Parathyroid adenoma (tissue), 2 donors: ENCODE data around the gene OTUD1.
A peak's percentile ranks its signal among the peaks of the same experiment; 100 is the strongest.

Experiments
- H2AFZ ChIP-seq: fragments of 300-600 bp; sonication (generic); one replicate; pipeline ENCODE4 v1.7.0; 2017; ENCODE audit warnings: antibody characterized with exemption, mild to moderate bottlenecking
- H3K27ac ChIP-seq: fragments of 300-600 bp; sonication (generic); one replicate; pipeline ENCODE4 v1.7.0; 2017
- H3K27me3 ChIP-seq: fragments of 300-600 bp; sonication (generic); one replicate; pipeline ENCODE4 v1.7.0; 2017; ENCODE audit warnings: low read length; ENCODE audit not compliant: control insufficient read depth, insufficient read depth
- H3K36me3 ChIP-seq: fragments of 300-600 bp; sonication (generic); one replicate; pipeline ENCODE4 v1.7.0; 2017; ENCODE audit warnings: low read length; ENCODE audit not compliant: control insufficient read depth, insufficient read depth
- H3K4me1 ChIP-seq: fragments of 300-600 bp; sonication (generic); one replicate; pipeline ENCODE4 v1.7.0; 2017; ENCODE audit warnings: control low read depth
- H3K4me2 ChIP-seq: fragments of 300-600 bp; sonication (generic); one replicate; pipeline ENCODE4 v1.7.0; 2017; ENCODE audit warnings: low read length
- H3K4me3 ChIP-seq: fragments of 300-600 bp; sonication (generic); one replicate; pipeline ENCODE4 v1.7.0; 2017; ENCODE audit warnings: low read depth, low read length
- H3K79me2 ChIP-seq: fragments of 300-600 bp; sonication (generic); one replicate; pipeline ENCODE4 v1.7.0; 2017; ENCODE audit warnings: control low read depth
- H3K9ac ChIP-seq: fragments of 300-600 bp; sonication (generic); one replicate; pipeline ENCODE4 v1.7.0; 2017; ENCODE audit warnings: mild to moderate bottlenecking
- H3K9me3 ChIP-seq: fragments of 300-600 bp; sonication (generic); one replicate; pipeline ENCODE4 v1.7.0; 2017; ENCODE audit warnings: low read length; ENCODE audit not compliant: control insufficient read depth
- TF ChIP-seq, protein P1 (sequence below): fragments of 300-600 bp; sonication (generic); IDR thresholded peaks from one replicate; pipeline ENCODE4 v1.7.0; 2017; ENCODE audit warnings: antibody characterized with exemption, mild to moderate bottlenecking
- donor health status: primary hyperparathyroidism.

OTUD1 gene

DNA sequence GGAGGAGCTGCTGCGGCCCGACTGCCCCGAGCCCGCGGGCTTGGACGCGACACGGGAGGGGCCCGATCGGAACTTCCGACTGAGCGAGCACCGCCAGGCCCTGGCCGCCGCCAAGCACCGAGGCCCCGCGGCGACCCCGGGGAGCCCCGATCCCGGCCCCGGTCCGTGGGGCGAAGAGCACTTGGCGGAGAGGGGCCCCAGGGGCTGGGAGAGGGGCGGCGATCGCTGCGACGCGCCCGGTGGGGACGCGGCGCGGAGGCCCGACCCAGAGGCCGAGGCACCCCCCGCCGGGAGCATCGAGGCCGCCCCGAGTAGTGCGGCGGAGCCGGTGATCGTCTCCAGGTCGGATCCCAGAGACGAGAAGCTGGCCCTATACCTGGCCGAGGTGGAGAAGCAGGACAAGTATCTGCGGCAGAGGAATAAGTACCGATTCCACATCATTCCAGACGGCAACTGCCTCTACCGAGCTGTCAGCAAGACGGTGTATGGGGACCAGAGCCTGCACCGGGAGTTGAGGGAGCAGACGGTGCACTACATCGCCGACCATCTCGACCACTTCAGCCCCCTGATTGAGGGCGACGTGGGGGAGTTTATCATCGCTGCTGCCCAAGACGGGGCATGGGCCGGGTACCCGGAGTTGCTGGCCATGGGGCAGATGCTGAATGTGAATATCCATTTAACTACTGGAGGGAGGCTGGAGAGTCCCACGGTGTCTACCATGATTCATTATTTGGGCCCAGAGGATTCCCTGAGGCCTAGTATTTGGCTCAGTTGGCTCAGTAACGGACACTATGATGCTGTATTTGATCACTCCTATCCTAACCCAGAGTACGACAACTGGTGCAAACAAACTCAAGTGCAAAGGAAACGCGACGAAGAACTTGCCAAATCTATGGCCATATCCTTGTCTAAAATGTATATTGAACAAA, 1.4 kb downstream of the OTUD1 start:
- Histone ChIP-seq H3K27me3 (no peaks in the 10 kb centered on the region), H3K36me3 (no peaks in the 10 kb centered on the region), H3K4me1 (peaks cover 15% of the 10 kb centered on the region), H3K4me2 (peak overlapping the region; percentile 70), H2AFZ (peak overlapping the region; percentile 65), H3K9me3 (no peaks in the 10 kb centered on the region), H3K9ac (peak overlapping the region; percentile 84), H3K79me2 (peaks cover 31% of the 10 kb centered on the region), H3K27ac (peak overlapping the region; percentile 75), H3K4me3 (peak overlapping the region; percentile 68)
- TF ChIP-seq, protein P1, sequence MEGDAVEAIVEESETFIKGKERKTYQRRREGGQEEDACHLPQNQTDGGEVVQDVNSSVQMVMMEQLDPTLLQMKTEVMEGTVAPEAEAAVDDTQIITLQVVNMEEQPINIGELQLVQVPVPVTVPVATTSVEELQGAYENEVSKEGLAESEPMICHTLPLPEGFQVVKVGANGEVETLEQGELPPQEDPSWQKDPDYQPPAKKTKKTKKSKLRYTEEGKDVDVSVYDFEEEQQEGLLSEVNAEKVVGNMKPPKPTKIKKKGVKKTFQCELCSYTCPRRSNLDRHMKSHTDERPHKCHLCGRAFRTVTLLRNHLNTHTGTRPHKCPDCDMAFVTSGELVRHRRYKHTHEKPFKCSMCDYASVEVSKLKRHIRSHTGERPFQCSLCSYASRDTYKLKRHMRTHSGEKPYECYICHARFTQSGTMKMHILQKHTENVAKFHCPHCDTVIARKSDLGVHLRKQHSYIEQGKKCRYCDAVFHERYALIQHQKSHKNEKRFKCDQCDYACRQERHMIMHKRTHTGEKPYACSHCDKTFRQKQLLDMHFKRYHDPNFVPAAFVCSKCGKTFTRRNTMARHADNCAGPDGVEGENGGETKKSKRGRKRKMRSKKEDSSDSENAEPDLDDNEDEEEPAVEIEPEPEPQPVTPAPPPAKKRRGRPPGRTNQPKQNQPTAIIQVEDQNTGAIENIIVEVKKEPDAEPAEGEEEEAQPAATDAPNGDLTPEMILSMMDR = no peak

DNA sequence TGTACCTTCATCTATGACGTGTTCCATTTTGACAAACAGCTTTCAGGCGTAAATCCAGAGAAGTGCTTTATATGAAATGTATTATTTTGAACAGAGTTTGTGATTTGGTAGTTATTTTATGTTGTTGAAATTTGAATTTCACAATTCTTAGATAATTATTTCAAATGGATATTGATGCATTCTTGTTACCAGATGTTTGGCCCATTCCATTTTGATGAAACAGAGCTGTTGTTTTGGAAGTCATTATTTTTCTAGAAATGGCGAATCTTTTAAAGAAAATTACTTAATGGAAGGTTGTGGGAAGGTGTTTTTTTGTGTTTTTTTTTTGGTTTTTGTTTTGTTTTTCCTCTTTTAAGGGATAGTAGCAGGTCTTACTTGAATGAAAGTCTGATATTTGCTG, 2.4 kb downstream of the OTUD1 start:
- Histone ChIP-seq H3K36me3 (no peaks in the 10 kb centered on the region), H3K4me1 (peaks cover 21% of the 10 kb centered on the region), H3K4me3 (peak overlapping the region; percentile 68), H3K79me2 (peaks cover 31% of the 10 kb centered on the region), H3K4me2 (peak overlapping the region; percentile 70), H3K9me3 (no peaks in the 10 kb centered on the region), H2AFZ (no peak overlapping the region), H3K27ac (peak overlapping the region; percentile 75), H3K27me3 (no peaks in the 10 kb centered on the region), H3K9ac (no peak overlapping the region)
- TF ChIP-seq, protein P1 = no peak

DNA sequence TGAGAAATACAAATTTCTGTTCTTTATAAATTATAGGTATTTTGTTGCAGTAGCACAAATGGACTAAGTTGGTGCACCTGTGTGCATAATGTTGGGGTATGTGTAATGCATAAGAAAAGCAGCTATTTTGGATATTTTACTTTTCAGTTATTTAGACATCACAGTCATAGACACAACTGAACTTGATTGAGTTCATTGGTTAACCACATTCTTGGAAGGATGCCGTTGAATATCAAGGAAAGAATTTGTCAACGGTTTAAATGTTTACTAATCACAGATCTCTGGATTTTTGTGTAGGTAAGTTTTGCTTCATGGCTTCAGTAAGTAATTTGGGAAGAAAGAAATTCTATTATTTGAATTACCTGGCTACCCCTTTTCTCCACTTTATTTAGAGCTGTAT, 4.1 kb downstream of the OTUD1 start:
- Histone ChIP-seq H3K9me3 (no peaks in the 10 kb centered on the region), H3K36me3 (no peaks in the 10 kb centered on the region), H2AFZ (no peak overlapping the region), H3K4me1 (peaks cover 21% of the 10 kb centered on the region), H3K4me2 (peak overlapping the region; percentile 70), H3K27me3 (no peaks in the 10 kb centered on the region), H3K4me3 (peak overlapping the region; percentile 68), H3K27ac (no peak overlapping the region), H3K79me2 (peaks cover 35% of the 10 kb centered on the region), H3K9ac (no peak overlapping the region)
- TF ChIP-seq, protein P1 = no peak

DNA sequence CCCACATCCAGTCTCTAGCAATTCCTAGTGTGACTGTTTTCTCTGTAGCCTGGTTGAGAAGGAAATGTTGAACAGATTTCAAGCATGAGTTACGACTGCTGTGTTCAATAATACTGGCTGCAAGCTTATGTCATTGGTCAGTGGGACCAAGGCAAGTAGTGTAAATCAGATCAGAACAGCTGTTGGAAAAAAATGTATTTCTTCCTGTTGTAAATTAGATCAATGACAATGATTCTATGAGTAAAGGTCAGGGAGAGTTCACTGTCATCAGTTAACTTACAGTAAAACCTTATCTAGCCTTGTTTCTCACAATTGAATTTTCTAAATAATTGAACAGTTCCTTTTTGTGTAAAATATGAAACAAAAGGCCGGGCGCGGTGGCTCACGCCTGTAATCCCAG, 6.7 kb downstream of the OTUD1 start:
- Histone ChIP-seq H3K27ac (peak overlapping the region; percentile 72), H3K4me1 (peaks cover 19% of the 10 kb centered on the region)

More for the DNA sequence above, 6.7 kb downstream of the OTUD1 start:
- TF ChIP-seq, protein P1 = no peak
- H3K79me2 ChIP-seq = peaks cover 40% of the 10 kb centered on the region
- peak overlapping the region; percentile 25 for H3K4me3 ChIP-seq
- no peaks in the 10 kb centered on the region for H3K9me3 ChIP-seq
- no peak overlapping the region for H3K9ac ChIP-seq
- H2AFZ ChIP-seq = no peak overlapping the region
- no peaks in the 10 kb centered on the region for H3K36me3 ChIP-seq
- no peaks in the 10 kb centered on the region for H3K27me3 ChIP-seq
- H3K4me2 ChIP-seq = peak overlapping the region; percentile 50
